GM12878 (cell line): ENCODE results near the gene SRSF1. TPM values are rescaled to one million over a fixed set of nuclear protein-coding genes. Genes with fewer than 3 reads are reported as not detected.

Experiments used
- ATAC-seq: fragments of 200-7000 bp; cut with Tn5 transposase; 3 replicates; pipeline ENCODE4 v1.9.1; 2020; ENCODE audit warnings: mild to moderate bottlenecking, moderate library complexity
- BruUV-seq: library from RNA; stranded (reverse); fragments of 400-500 nt; replicated peaks from 2 replicates; lab custom pipeline; 2021; lab: Mats Ljungman, UMichigan
- CTCF ChIA-PET: fragments of 300-600 bp; sonication (Branson Sonifier 250); formaldehyde crosslinking; extraction: SDS; loops from one replicate; lab custom pipeline; 2021; ENCODE audit warnings: inconsistent platforms; lab: Yijun Ruan, JAX
- POLR2A ChIA-PET: fragments of 350-600 bp; formaldehyde crosslinking; extraction: SDS; loops from one replicate; lab custom pipeline; 2021; ENCODE audit warnings: inconsistent platforms; lab: Charles Lee
- RAD21 ChIA-PET: fragments of 300-600 bp; sonication (Branson Sonifier 250); formaldehyde crosslinking; loops from one replicate; lab custom pipeline; 2023; ENCODE audit warnings: antibody characterized with exemption; ENCODE audit not compliant: unreplicated experiment; lab: Charles Lee
- SMC1A ChIA-PET: fragments of 300-600 bp; sonication (Branson Sonifier 250); formaldehyde crosslinking; loops from one replicate; lab custom pipeline; 2023; ENCODE audit not compliant: unreplicated experiment, uncharacterized antibody; lab: Charles Lee
- DNase-seq: peaks from one replicate; pipeline ENCODE4 v3.0.0-alpha.2; 2011; ENCODE audit warnings: low read depth, low spot score
- FAIRE-seq: peaks from 3 replicates; lab custom pipeline; 2011; peaks lifted over from hg19 to GRCh38; lab: Jason Lieb, UNC
- H2AFZ ChIP-seq: 2 replicates; pipeline ENCODE4 v1.6.0; 2011; ENCODE audit warnings: low read depth, low read length, control low read depth; ENCODE audit not compliant: control insufficient read depth
- H3K27ac ChIP-seq: 2 replicates; pipeline ENCODE4 v1.5.1; 2011; ENCODE audit warnings: control low read depth; ENCODE audit not compliant: control insufficient read depth, insufficient read depth
- H3K27me3 ChIP-seq, 2 experiments: replicated peaks in 1 of 2; 2 replicates each; pipeline versions ENCODE4 v1.6.0 to v1.6.1; 2011; ENCODE audit warnings: low read length in 1 of 2; ENCODE audit not compliant: control insufficient read depth in 2 of 2, insufficient read depth in 2 of 2
- H3K36me3 ChIP-seq, 2 experiments: 2 replicates each; pipeline ENCODE4 v1.5.1; 2011; ENCODE audit warnings: low read length in 1 of 2; ENCODE audit not compliant: control insufficient read depth in 2 of 2, insufficient read depth in 2 of 2
- H3K4me1 ChIP-seq: 2 replicates; pipeline ENCODE4 v1.6.1; 2011; ENCODE audit warnings: mild to moderate bottlenecking, low read length, moderate library complexity, mixed read lengths; ENCODE audit not compliant: control insufficient read depth, insufficient read depth
- H3K4me2 ChIP-seq: 2 replicates; pipeline ENCODE4 v1.6.0; 2011; ENCODE audit warnings: control low read depth; ENCODE audit not compliant: control insufficient read depth, insufficient read depth
- H3K4me3 ChIP-seq: fragments of 200-600 bp; sonication (generic); 2 replicates; pipeline ENCODE4 v1.5.1; 2016
- H3K79me2 ChIP-seq: 2 replicates; pipeline ENCODE4 v1.6.0; 2011; ENCODE audit warnings: low read length; ENCODE audit not compliant: control insufficient read depth, insufficient read depth
- H3K9ac ChIP-seq: 2 replicates; pipeline ENCODE4 v1.8.0; 2011; ENCODE audit warnings: low read length, control low read depth, mixed read lengths; ENCODE audit not compliant: control insufficient read depth, insufficient read depth
- H3K9me3 ChIP-seq: replicated peaks from 3 replicates; pipeline ENCODE4 v1.5.1; 2011; ENCODE audit warnings: mild to moderate bottlenecking, low read length; ENCODE audit not compliant: control insufficient read depth, insufficient read depth
- H4K20me1 ChIP-seq: 2 replicates; pipeline ENCODE4 v1.6.0; 2011; ENCODE audit not compliant: control insufficient read depth, insufficient read depth
- BCL11A ChIP-seq: IDR thresholded peaks from 2 replicates; pipeline ENCODE4 v1.6.1; 2011; ENCODE audit warnings: low read depth, low read length
- CHD1 ChIP-seq: IDR thresholded peaks from 2 replicates; pipeline ENCODE4 v1.6.1; 2012; ENCODE audit warnings: low read depth, low read length, improper control_type of control experiment
- EED ChIP-seq: sonication (generic); IDR thresholded peaks from 2 replicates; pipeline ENCODE4 v1.6.1; 2016; ENCODE audit warnings: antibody characterized with exemption, low read depth
- IKZF1 ChIP-seq: fragments of 450-650 bp; conservative IDR thresholded peaks from 2 replicates; pipeline ENCODE4 v1.6.1; 2017; ENCODE audit warnings: antibody characterized with exemption, mild to moderate bottlenecking
- JUNB ChIP-seq: IDR thresholded peaks from 2 replicates; pipeline ENCODE4 v1.6.1; 2016; ENCODE audit warnings: antibody characterized with exemption, mild to moderate bottlenecking
- PAX5 ChIP-seq: IDR thresholded peaks from 2 replicates; pipeline ENCODE4 v1.6.1; 2011; ENCODE audit warnings: low read depth, low read length, borderline replicate concordance
- SKIL ChIP-seq: fragments of 450-650 bp; IDR thresholded peaks from 2 replicates; pipeline ENCODE4 v1.6.1; 2017; ENCODE audit warnings: mild to moderate bottlenecking, low read depth, inconsistent platforms; ENCODE audit not compliant: poor library complexity, severe bottlenecking
- USF2 ChIP-seq: IDR thresholded peaks from 2 replicates; pipeline ENCODE4 v1.6.1; 2011; ENCODE audit warnings: low read depth, low read length, improper control_type of control experiment, borderline replicate concordance
- YBX1 ChIP-seq: fragments of 450-650 bp; IDR thresholded peaks from 2 replicates; pipeline ENCODE4 v1.6.1; 2016; ENCODE audit warnings: antibody characterized with exemption
- ZBTB33 ChIP-seq: fragments of 450-650 bp; IDR thresholded peaks from 2 replicates; pipeline ENCODE4 v1.6.1; 2017; ENCODE audit warnings: mild to moderate bottlenecking
- ZNF622 ChIP-seq: fragments of 450-650 bp; IDR thresholded peaks from 2 replicates; pipeline ENCODE4 v1.6.1; 2017; ENCODE audit warnings: mild to moderate bottlenecking, inconsistent platforms
- ZZZ3 ChIP-seq: IDR thresholded peaks from 2 replicates; pipeline ENCODE4 v1.6.1; 2011; ENCODE audit warnings: low read depth; ENCODE audit not compliant: control insufficient read depth, insufficient read length
- WGBS: methylation state at CpG from one replicate; pipeline ENCODE4 v1.1.6; 2016; ENCODE audit warnings: low lambda C conversion rate; ENCODE audit not compliant: insufficient replicate concordance, insufficient coverage; ENCODE audit errors: missing lambda C conversion rate; 5-methylcytosine and 5-hydroxymethylcytosine counted together
- in situ Hi-C: fragments of 300-500 bp; cut with MboI; formaldehyde crosslinking; loops from 9 replicates; pipeline ENCODE4 v1.14.3; 2018; ENCODE audit warnings: mixed read lengths
- intact Hi-C: fragments of 100-400 bp; cut with micrococcal nuclease; formaldehyde crosslinking; loops from one replicate; pipeline ENCODE4 v1.14.2; 2022; ENCODE audit not compliant: unreplicated experiment
- polyA plus RNA-seq, 11 experiments: library from polyadenylated mRNA; depleted of rRNA in 4 of 11; unstranded in 6 of 11; stranded (reverse) in 5 of 11; fragments of >200 nt; fragmentation: Nextera tagmentation in 4 of 11; fragmentation: Illumina TruSeq in 1 of 11; extraction: Ambion mirVana in 4 of 11; extraction: Trizol in 1 of 11; gene quantifications; 1 replicate in 1 of 11; 2 replicates in 10 of 11; pipeline versions ENCODE4 v1.2.1 to v1.2.3, GENCODE V29; 2011 to 2016; ENCODE audit warnings: inconsistent platforms in 2 of 11, missing spikeins in 2 of 11, low read depth in 1 of 11
- total RNA-seq, 4 experiments: library from RNA; depleted of rRNA in 3 of 4; stranded (reverse); fragments of >200 nt in 3 of 4; fragmentation: Illumina TruSeq in 1 of 4; extraction: Trizol in 1 of 4; gene quantifications; 2 replicates each; pipeline versions ENCODE4 v1.2.1 to v1.2.3, GENCODE V29; 2013 to 2021

SRSF1 gene
- total and polyA plus RNA-seq, 10 of the 15 experiments (the other 5 are each of a cell fraction or from before 2014, with no cell fraction given): 101 to 474 (median 404) TPM

GRCh38 chr17:57965521-57966160 is 41.4 kb downstream of the SRSF1 start (continued):
- TF ChIP-seq SKIL (no peak), EED (no peak), ZBTB33 (no peak), CHD1 (no peak), YBX1 (no peak)

- WGBS: 90% methylated on average over 4 of the region's 6 CpGs
- H3K27ac ChIP-seq: no peak overlapping the region
- CTCF ChIA-PET: no interaction called here
- intact Hi-C loops (no loop called here), in situ Hi-C loops (no loop called here)
- no peaks in the 10 kb centered on the region for H3K9me3 ChIP-seq
- no peak overlapping the region for H3K4me3 ChIP-seq
- no peaks in the 10 kb centered on the region; a peak in 1 of 4 replicates for H3K27me3 ChIP-seq
- ATAC-seq (no peak), DNase-seq (no peak), FAIRE-seq (no peak)
- RAD21 ChIA-PET: interaction anchor here (1.2 kb wide), 1 partner anchor 23 kb away, joined by 3 read pairs; no protein-coding TSS in a partner anchor
- H4K20me1 ChIP-seq: no peaks in the 10 kb centered on the region
- SMC1A ChIA-PET: interaction anchor here (1.3 kb wide), 1 partner anchor 25 kb away, joined by 3 read pairs; no protein-coding TSS in a partner anchor
- no peak overlapping the region for H2AFZ ChIP-seq
- BruUV-seq: no TSS peak
- H3K4me2 ChIP-seq: no peak overlapping the region
- H3K79me2 ChIP-seq: no peaks in the 10 kb centered on the region
- H3K36me3 ChIP-seq: no peaks in the 10 kb centered on the region
- POLR2A ChIA-PET: no interaction called here
- no peaks in the 10 kb centered on the region for H3K4me1 ChIP-seq
- no peak overlapping the region for H3K9ac ChIP-seq
- TF ChIP-seq JUNB (no peak), USF2 (no peak), ZZZ3 (no peak), BCL11A (no peak), IKZF1 (no peak), PAX5 (no peak), ZNF622 (no peak), EED (no peak), SKIL (no peak), CHD1 (no peak)
Observed at GRCh38 chr17:57963149-57963511, 43.9 kb downstream of the SRSF1 start.
